H1 (cell line): ENCODE measurements around the gene GLCE. TPM values are rescaled to one million over a fixed set of nuclear protein-coding genes. Genes with fewer than 3 reads are reported as not detected.

Source experiments
- CTCF ChIA-PET: fragments of 300-600 bp; sonication (Branson Sonifier 250); formaldehyde crosslinking; loops from one replicate; lab custom pipeline; 2021; ENCODE audit not compliant: partially characterized antibody; lab: Charles Lee
- POLR2A ChIA-PET: fragments of 300-600 bp; sonication (Branson Sonifier 250); formaldehyde crosslinking; loops from one replicate; lab custom pipeline; 2021; ENCODE audit warnings: inconsistent platforms; ENCODE audit not compliant: partially characterized antibody; lab: Charles Lee
- DNase-seq, 2 experiments: peaks; one replicate each; pipeline versions ENCODE4 v3.0.0 to v3.0.0-alpha.2; 2010 to 2022; ENCODE audit warnings: low spot score in 2 of 2, low read depth in 1 of 2, mixed read lengths in 1 of 2
- FAIRE-seq: peaks from 2 replicates; lab custom pipeline; 2011; peaks lifted over from hg19 to GRCh38; lab: Jason Lieb, UNC
- H2AFZ ChIP-seq: 2 replicates; pipeline ENCODE4 v1.8.1; 2012; ENCODE audit warnings: low read length, inconsistent platforms
- H2AK5ac ChIP-seq: 2 replicates; pipeline ENCODE4 v1.6.1; 2013; ENCODE audit warnings: low read depth, low read length
- H2BK120ac ChIP-seq: replicated peaks from 2 replicates; pipeline ENCODE3; 2013; ENCODE audit warnings: low read depth, low read length, inconsistent platforms
- H2BK12ac ChIP-seq: 2 replicates; pipeline ENCODE4 v1.6.1; 2013; ENCODE audit warnings: low read depth, low read length
- H2BK15ac ChIP-seq: 2 replicates; pipeline ENCODE4 v1.6.1; 2013; ENCODE audit warnings: low read length
- H2BK20ac ChIP-seq: 2 replicates; pipeline ENCODE4 v1.6.1; 2013; ENCODE audit warnings: low read length
- H2BK5ac ChIP-seq: 2 replicates; pipeline ENCODE4 v1.6.1; 2013; ENCODE audit warnings: low read depth, low read length
- H3K14ac ChIP-seq: 2 replicates; pipeline ENCODE4 v1.6.1; 2013; ENCODE audit warnings: inconsistent platforms; ENCODE audit not compliant: insufficient read length
- H3K18ac ChIP-seq: 2 replicates; pipeline ENCODE4 v1.6.1; 2013; ENCODE audit warnings: low read length; ENCODE audit errors: extremely low read depth
- H3K23ac ChIP-seq: 2 replicates; pipeline ENCODE4 v1.6.1; 2013; ENCODE audit warnings: inconsistent platforms; ENCODE audit not compliant: insufficient read length
- H3K23me2 ChIP-seq: 2 replicates; pipeline ENCODE4 v1.6.1; 2013; ENCODE audit warnings: low read depth, low read length
- H3K27ac ChIP-seq: 2 replicates; pipeline ENCODE4 v1.6.1; 2011; ENCODE audit warnings: low read depth, low read length, inconsistent platforms
- H3K27me3 ChIP-seq, 4 experiments: replicated peaks in 1 of 4; 1 replicate in 1 of 4; 2 replicates in 3 of 4; pipeline versions ENCODE4 v1.6.1 to v1.8.1; 2011 to 2013; ENCODE audit warnings: low read length in 3 of 4, mild to moderate bottlenecking in 3 of 4, inconsistent platforms in 2 of 4, mixed read lengths in 2 of 4, moderate library complexity in 1 of 4; ENCODE audit not compliant: control insufficient read depth in 3 of 4, insufficient read depth in 3 of 4; ENCODE audit errors: extremely low read depth in 1 of 4
- H3K36me3 ChIP-seq, 4 experiments: 2 replicates each; pipeline versions ENCODE4 v1.6.1 to v1.8.1; 2011 to 2013; ENCODE audit warnings: mild to moderate bottlenecking in 4 of 4, low read length in 3 of 4, moderate library complexity in 2 of 4, control low read depth in 1 of 4, inconsistent platforms in 1 of 4; ENCODE audit not compliant: insufficient read depth in 4 of 4, control insufficient read depth in 2 of 4
- H3K4ac ChIP-seq: replicated peaks from 2 replicates; pipeline ENCODE3; 2013; ENCODE audit warnings: low read length, low read depth, mixed read lengths, inconsistent platforms; ENCODE audit not compliant: insufficient read length
- H3K4me1 ChIP-seq, 4 experiments: replicated peaks in 1 of 4; 1 replicate in 1 of 4; 2 replicates in 3 of 4; pipeline versions ENCODE4 v1.6.1 to v1.8.1; 2011 to 2013; ENCODE audit warnings: low read length in 3 of 4, inconsistent platforms in 2 of 4, mixed read lengths in 1 of 4; ENCODE audit not compliant: insufficient read depth in 4 of 4, control insufficient read depth in 3 of 4
- H3K4me2 ChIP-seq, 2 experiments: 2 replicates each; pipeline versions ENCODE4 v1.6.1 to v1.8.1; 2011 to 2013; ENCODE audit warnings: low read depth in 2 of 2, low read length in 2 of 2, control low read depth in 1 of 2, inconsistent platforms in 1 of 2, mild to moderate bottlenecking in 1 of 2; ENCODE audit not compliant: insufficient read depth in 1 of 2
- H3K4me3 ChIP-seq, 4 experiments: fragments of 200-600, 300-600 bp in 1 of 4; sonication (generic), shearing (Covaris generic), sonication (Bioruptor Twin) in 1 of 4; 2 replicates each; pipeline versions ENCODE4 v1.5.1 to v1.8.1; 2011 to 2016; ENCODE audit warnings: low read length in 4 of 4, low read depth in 3 of 4, control low read depth in 2 of 4, inconsistent platforms in 2 of 4, mild to moderate bottlenecking in 2 of 4, mixed read lengths in 1 of 4, moderate library complexity in 1 of 4; ENCODE audit not compliant: insufficient read depth in 2 of 4; ENCODE audit errors: extremely low read depth in 1 of 4
- H3K56ac ChIP-seq: replicated peaks from 2 replicates; pipeline ENCODE3; 2013; ENCODE audit warnings: low read depth, mild to moderate bottlenecking, mixed read lengths, low read length, inconsistent platforms; ENCODE audit not compliant: insufficient read length
- H3K79me1 ChIP-seq: 2 replicates; pipeline ENCODE4 v1.6.1; 2013; ENCODE audit warnings: low read depth, low read length, control low read depth
- H3K79me2 ChIP-seq, 2 experiments: 2 replicates each; pipeline versions ENCODE4 v1.6.1 to v1.8.1; 2012 to 2013; ENCODE audit warnings: low read length in 2 of 2, mild to moderate bottlenecking in 2 of 2, inconsistent platforms in 1 of 2; ENCODE audit not compliant: insufficient read depth in 2 of 2, control insufficient read depth in 1 of 2
- H3K9ac ChIP-seq, 4 experiments: replicated peaks in 1 of 4; 1 replicate in 1 of 4; 2 replicates in 3 of 4; pipeline versions ENCODE4 v1.6.1 to v1.8.1; 2011 to 2013; ENCODE audit warnings: low read depth in 3 of 4, low read length in 3 of 4, control low read depth in 2 of 4, mild to moderate bottlenecking in 2 of 4, moderate library complexity in 2 of 4, inconsistent platforms in 1 of 4; ENCODE audit errors: extremely low read depth in 1 of 4
- H3K9me3 ChIP-seq, 2 experiments: 2 replicates each; pipeline versions ENCODE4 v1.6.1 to v1.8.1; 2012 to 2013; ENCODE audit warnings: mild to moderate bottlenecking in 2 of 2, moderate library complexity in 2 of 2, control low read depth in 1 of 2, inconsistent platforms in 1 of 2, low read depth in 1 of 2, low read length in 1 of 2, mixed read lengths in 1 of 2; ENCODE audit not compliant: insufficient read depth in 2 of 2
- H4K20me1 ChIP-seq, 2 experiments: replicated peaks in 1 of 2; 2 replicates each; pipeline versions ENCODE3 to v1.8.1; 2011 to 2013; ENCODE audit warnings: inconsistent platforms in 2 of 2, low read length in 2 of 2, mild to moderate bottlenecking in 1 of 2; ENCODE audit not compliant: insufficient read depth in 2 of 2, control insufficient read depth in 1 of 2
- H4K5ac ChIP-seq: 2 replicates; pipeline ENCODE4 v1.6.1; 2013; ENCODE audit warnings: low read length, low read depth, mixed read lengths, inconsistent platforms; ENCODE audit not compliant: insufficient read length
- H4K8ac ChIP-seq: 2 replicates; pipeline ENCODE4 v1.8.0; 2013; ENCODE audit warnings: mild to moderate bottlenecking, moderate library complexity, low read length, inconsistent platforms; ENCODE audit not compliant: insufficient read depth; ENCODE audit errors: extremely low read depth
- H4K91ac ChIP-seq: replicated peaks from 2 replicates; pipeline ENCODE3; 2013; ENCODE audit warnings: low read length, mixed read lengths, inconsistent platforms; ENCODE audit not compliant: insufficient read length
- ASH2L ChIP-seq: fragments of 200-600, 300-600 bp; sonication (generic); IDR thresholded peaks from one replicate; pipeline ENCODE4 v1.7.1; 2017; ENCODE audit warnings: low read length
- E2F6 ChIP-seq: IDR thresholded peaks from 2 replicates; pipeline ENCODE4 v1.6.1; 2012; ENCODE audit warnings: inconsistent platforms
- JUND ChIP-seq: IDR thresholded peaks from 2 replicates; pipeline ENCODE4 v1.6.1; 2011; ENCODE audit warnings: mild to moderate bottlenecking, improper control_type of control experiment, low read length
- RBBP5 ChIP-seq: IDR thresholded peaks from 2 replicates; pipeline ENCODE4 v1.7.1; 2012; ENCODE audit warnings: low read depth, mild to moderate bottlenecking, inconsistent platforms, low read length, moderate library complexity, borderline replicate concordance
- SP1 ChIP-seq: IDR thresholded peaks from 2 replicates; pipeline ENCODE4 v1.6.1; 2011; ENCODE audit warnings: low read depth, low read length
- TEAD4 ChIP-seq: IDR thresholded peaks from 2 replicates; pipeline ENCODE4 v1.6.1; 2012; ENCODE audit warnings: low read depth, low read length, inconsistent platforms, mixed read lengths
- WGBS, 2 experiments: shearing (Covaris generic) in 1 of 2; methylation state at CpG; one replicate each; pipeline versions ENCODE4 v1.1.6 to v1.1.7; 2013 to 2015; ENCODE audit warnings: low lambda C conversion rate in 2 of 2, mixed read lengths in 2 of 2, inconsistent platforms in 1 of 2, low coverage in 1 of 2, missing lambda C conversion rate in 1 of 2; ENCODE audit not compliant: insufficient replicate concordance in 2 of 2, insufficient coverage in 1 of 2, insufficient read length in 1 of 2; ENCODE audit errors: extremely low coverage in 1 of 2, missing lambda C conversion rate in 1 of 2; 5-methylcytosine and 5-hydroxymethylcytosine counted together
- polyA plus RNA-seq, 7 experiments: library from polyadenylated mRNA; depleted of rRNA in 3 of 7; stranded (reverse) in 5 of 7; unstranded in 2 of 7; fragments of >200 nt in 5 of 7; fragments of 200-250 nt in 2 of 7; gene quantifications; 1 replicate in 5 of 7; 2 replicates in 1 of 7; 4 replicates in 1 of 7; pipeline versions ENCODE4 v1.2.1 to v1.2.3, GENCODE V29; 2011 to 2013; ENCODE audit warnings: missing spikeins in 2 of 7, mixed read lengths in 2 of 7
- total RNA-seq: library from RNA; stranded (reverse); fragmentation: NEBNext Ultra II Directional; extraction: Animal tissue kit (Norgen Biotek cat#: 25700); gene quantifications from 2 replicates; pipeline ENCODE4 v1.2.1, GENCODE V29; 2021

Gene GLCE
- total and polyA plus RNA-seq, 2 of the 8 experiments (the other 6 are each of a cell fraction or from before 2014, with no cell fraction given) = 17.1 to 22.7 TPM

- Histone ChIP-seq H2BK120ac (peak overlapping the region; percentile 4), H3K18ac (peak overlapping the region; percentile 72), H3K14ac (no peak overlapping the region), H3K4me3 (peak overlapping the region in 3 of 4 experiments; percentile 15 to 38 (median 34); a peak in 5 of 8 replicates), H2BK20ac (peak overlapping the region; percentile 88), H3K4ac (no peak overlapping the region), H4K91ac (peak overlapping the region; percentile 45), H2AFZ (0 out of 2 replicates have a peak overlapping the region, but pooled peaks have one; percentile 27), H3K23me2 (peaks cover 3% of the 10 kb centered on the region), H2BK5ac (peak overlapping the region; percentile 57; the same call in 1 of the 2 replicates), H3K9me3 (no peaks in the 10 kb centered on the region), H3K4me1 (peaks cover 28 to 46% (median 35%) of the 10 kb centered on the region in 4 experiments), H3K9ac (0 out of 7 replicates have a peak overlapping the region, but pooled peaks of 1 of the 4 experiments have one; percentile 9), H2BK15ac (no peak overlapping the region), H3K23ac (no peak overlapping the region), H3K79me1 (no peaks in the 10 kb centered on the region; the same call in 1 of the 2 replicates), H3K27me3 (peaks cover 0 to 31% (median 19%) of the 10 kb centered on the region in 4 experiments; a peak in 6 of 7 replicates), H2BK12ac (peak overlapping the region; percentile 78; the same call in 1 of the 2 replicates), H3K56ac (no peak overlapping the region), H4K20me1 (no peaks in the 10 kb centered on the region), H3K4me2 (peak overlapping the region; percentile 68 to 80), H3K36me3 (no peaks in the 10 kb centered on the region), H4K5ac (peak overlapping the region; percentile 35), H4K8ac (no peak overlapping the region), H3K27ac (no peak overlapping the region), H2AK5ac (0 out of 2 replicates have a peak overlapping the region, but pooled peaks have one; percentile 42), H3K79me2 (no peaks in the 10 kb centered on the region)
- POLR2A ChIA-PET = interaction anchor here (0.8 to 3.2 kb wide), 8 partner anchors 9 to 336 kb away, joined by 3 to 10 read pairs (median 5); partner anchors contain the start of genes GLCE and RPLP1
- FAIRE-seq (peak; percentile 94), DNase-seq (peak; percentile 38 to 59)
- CTCF ChIA-PET = interaction anchor here (0.9 to 2.0 kb wide), 10 partner anchors 10 to 185 kb away, joined by 3 to 5 read pairs (median 4); no protein-coding TSS in a partner anchor
- TF ChIP-seq E2F6 (no peak), ASH2L (peak; percentile 56), RBBP5 (peak; percentile 55; the same call in 1 of the 2 replicates), JUND (no peak), TEAD4 (0 out of 2 replicates have a peak, but pooled peaks have one; percentile 40), SP1 (no peak)
- WGBS, 2 experiments = 8% methylated on average over 7 of the region's 7 CpGs; no CpG with 5 or more reads in 1 of the 2 experiments
Observed at GRCh38 chr15:69117431-69117871, 43.0 kb upstream of the GLCE start.
